H1 (cell line): ENCODE measurements around the gene MYBPH. TPM values are rescaled to one million over a fixed set of nuclear protein-coding genes. Genes with fewer than 3 reads are reported as not detected.

Source experiments
- ATF2 ChIP-seq: IDR thresholded peaks from 2 replicates; pipeline ENCODE4 v1.6.1; 2012; ENCODE audit warnings: low read length, inconsistent platforms
- BCL11A ChIP-seq, 2 experiments: IDR thresholded peaks; one replicate each; pipeline ENCODE4 v1.6.1; 2011; ENCODE audit warnings: low read depth in 2 of 2, low read length in 2 of 2, mild to moderate bottlenecking in 2 of 2
- CBX8 ChIP-seq: fragments of 300-800, 300-1000 bp; sonication (generic); IDR thresholded peaks from 2 replicates; pipeline ENCODE4 v1.7.1; 2016; ENCODE audit warnings: low read depth, low read length, borderline replicate concordance
- EGR1 ChIP-seq: IDR thresholded peaks from 2 replicates; pipeline ENCODE4 v1.6.1; 2011; ENCODE audit warnings: low read depth, low read length, borderline replicate concordance
- HDAC2 ChIP-seq, 2 experiments: fragments of 300-600 bp in 1 of 2; sonication (generic) in 1 of 2; IDR thresholded peaks; 2 replicates each; pipeline ENCODE4 v1.6.1; 2011 to 2012; ENCODE audit warnings: low read depth in 2 of 2, low read length in 2 of 2, mild to moderate bottlenecking in 2 of 2, moderate library complexity in 2 of 2, borderline replicate concordance in 1 of 2, inconsistent platforms in 1 of 2
- JUN ChIP-seq: IDR thresholded peaks from 2 replicates; pipeline ENCODE4 v1.6.1; 2011; ENCODE audit warnings: low read depth, mild to moderate bottlenecking, improper control_type of control experiment, low read length
- TBP ChIP-seq: IDR thresholded peaks from 2 replicates; pipeline ENCODE4 v1.6.1; 2011; ENCODE audit warnings: low read depth, low read length, improper control_type of control experiment
- TCF12 ChIP-seq: IDR thresholded peaks from 2 replicates; pipeline ENCODE4 v1.6.1; 2011; ENCODE audit warnings: low read depth, mild to moderate bottlenecking, low read length
- polyA plus RNA-seq, 7 experiments: library from polyadenylated mRNA; depleted of rRNA in 3 of 7; stranded (reverse) in 5 of 7; unstranded in 2 of 7; fragments of >200 nt in 5 of 7; fragments of 200-250 nt in 2 of 7; gene quantifications; 1 replicate in 5 of 7; 2 replicates in 1 of 7; 4 replicates in 1 of 7; pipeline versions ENCODE4 v1.2.1 to v1.2.3, GENCODE V29; 2011 to 2013; ENCODE audit warnings: missing spikeins in 2 of 7, mixed read lengths in 2 of 7
- total RNA-seq: library from RNA; stranded (reverse); fragmentation: NEBNext Ultra II Directional; extraction: Animal tissue kit (Norgen Biotek cat#: 25700); gene quantifications from 2 replicates; pipeline ENCODE4 v1.2.1, GENCODE V29; 2021

Gene MYBPH
- total and polyA plus RNA-seq, 2 of the 8 experiments (the other 6 are each of a cell fraction or from before 2014, with no cell fraction given), result not detected

- no peak for TF ChIP-seq ATF2
- TF ChIP-seq TCF12, result no peak
- no peak for TF ChIP-seq JUN
- TF ChIP-seq BCL11A (IDR thresholded peaks at IDR 0.05; ENCODE audit: low read depth in 2 of 2, low read length in 2 of 2), result no peak
- no peak for TF ChIP-seq EGR1
- no peak for TF ChIP-seq TBP
- no peak for TF ChIP-seq HDAC2 (IDR thresholded peaks at IDR 0.05; ENCODE audit: borderline replicate concordance in 1 of 2, low read depth in 2 of 2, low read length in 2 of 2)
- no peak for TF ChIP-seq CBX8
These were observed 5.1 kb upstream of the MYBPH start (continued) for GRCh38 chr1:203180611-203181330.
